Stimulated activated CD8-positive, alpha-beta memory T cell treated with anti-CD3 and anti-CD28 coated beads, Interleukin-7, amount 100 ng/mL, for 4 hours (primary cell): Measurements from ENCODE around the gene PAPSS2.
"Not testable (repeated sequence)": the region's sequence is repeated elsewhere in the genome, so short reads cannot be mapped to it uniquely, and the experiment has no call there.

Experiments
- DNase-seq, 2 donors: peaks; one replicate each; pipeline ENCODE4 v3.0.0-alpha.2; 2020; ENCODE audit warnings: low read depth in 2 of 2

PAPSS2 gene

GRCh38 chr10:87659571-87660483 is at the start of gene PAPSS2:
PAPSS2 (plus strand) TSS chr10:87659878; CDS start chr10:87659982, 104 bp downstream.
- DNase-seq = no peak

- DNase-seq = not testable (repeated sequence)
These were observed 48.3 kb upstream of the PAPSS2 start for GRCh38 chr10:87611341-87611740.

GRCh38 chr10:87612115-87612514 is 47.6 kb upstream of the PAPSS2 start:
- DNase-seq = no peak

- no peak for DNase-seq
These were observed 45.9 kb upstream of the PAPSS2 start for GRCh38 chr10:87613751-87614150.

- DNase-seq = no peak
These were observed 43.8 kb upstream of the PAPSS2 start for GRCh38 chr10:87615856-87616255.

DNA sequence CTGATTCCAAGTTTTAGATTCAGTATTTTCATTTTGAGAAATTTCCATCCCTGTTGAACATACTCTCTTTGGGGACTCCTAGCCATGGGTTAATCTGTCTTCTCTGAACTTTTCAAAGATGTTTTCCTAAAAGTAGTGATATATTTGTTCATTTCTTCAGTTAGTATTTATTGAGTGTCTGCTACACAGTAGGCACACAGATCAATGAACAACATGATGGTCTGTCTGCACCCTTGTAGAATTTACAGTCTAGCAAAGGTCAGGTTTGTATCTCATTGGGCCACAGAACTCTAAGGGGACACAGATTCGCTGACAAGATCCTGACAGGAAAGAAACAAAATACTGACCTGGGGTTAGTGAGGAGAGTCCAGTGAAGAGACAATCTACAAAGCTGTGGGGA is 42.2 kb upstream of the PAPSS2 start:
- no peak for DNase-seq

- DNase-seq = no peak
These were observed 40.9 kb upstream of the PAPSS2 start for GRCh38 chr10:87618566-87619423.

- DNase-seq = no peak
These were observed 40.0 kb upstream of the PAPSS2 start for GRCh38 chr10:87619705-87620104.

GRCh38 chr10:87621440-87621839 is 38.2 kb upstream of the PAPSS2 start:
- not testable (repeated sequence) for DNase-seq

DNA sequence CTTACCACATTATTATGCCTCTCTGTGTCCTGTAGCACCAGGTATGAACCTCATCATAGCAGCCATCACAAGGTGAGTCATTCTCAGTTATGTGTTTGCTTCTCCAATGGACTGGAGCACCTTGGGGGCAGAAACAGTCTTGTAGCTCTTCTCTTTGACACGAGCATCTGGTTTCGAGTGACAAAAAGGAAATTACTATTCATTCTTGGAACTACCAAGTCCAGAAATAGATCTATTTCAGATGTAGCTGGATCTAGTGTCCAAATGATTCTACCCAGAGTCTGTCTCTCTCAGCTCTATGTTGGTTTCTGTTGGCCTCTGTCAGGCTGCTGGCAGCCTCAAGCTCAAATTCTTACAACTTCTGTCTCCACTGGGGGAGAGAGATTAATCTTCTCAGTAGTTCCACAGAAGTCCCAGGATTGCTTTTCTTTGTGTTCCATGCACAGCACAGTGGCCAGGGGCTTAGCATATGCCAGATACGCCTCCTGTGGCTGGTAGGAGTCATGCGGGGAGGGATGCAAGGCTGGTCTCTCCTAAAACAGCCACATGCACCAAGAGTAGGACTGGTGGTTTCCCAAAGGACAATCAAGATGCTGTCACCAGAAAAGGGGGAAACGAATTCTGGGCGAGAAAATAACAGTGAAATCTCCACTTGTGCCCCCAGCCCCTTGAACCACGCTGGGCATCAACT is 37.2 kb upstream of the PAPSS2 start:
- DNase-seq = no peak

DNA sequence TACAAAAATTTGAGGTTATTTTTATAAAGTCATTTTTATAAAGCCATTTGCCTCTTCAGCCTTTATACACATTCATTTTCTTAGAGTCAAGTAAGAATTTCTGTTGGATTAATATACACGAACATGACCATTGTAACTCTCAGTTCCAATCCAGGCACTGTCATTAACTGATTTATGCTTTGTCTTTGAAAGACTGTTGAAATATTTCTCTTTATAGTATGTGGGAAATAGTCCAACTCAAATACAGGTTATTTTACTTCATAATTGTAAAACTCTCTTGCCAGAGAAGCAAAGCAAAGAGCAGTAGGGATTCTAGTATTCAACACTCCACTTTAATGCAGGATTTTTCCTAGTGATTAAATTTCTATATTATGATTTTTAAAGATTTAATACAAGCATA is 36.5 kb upstream of the PAPSS2 start:
- no peak for DNase-seq

DNA sequence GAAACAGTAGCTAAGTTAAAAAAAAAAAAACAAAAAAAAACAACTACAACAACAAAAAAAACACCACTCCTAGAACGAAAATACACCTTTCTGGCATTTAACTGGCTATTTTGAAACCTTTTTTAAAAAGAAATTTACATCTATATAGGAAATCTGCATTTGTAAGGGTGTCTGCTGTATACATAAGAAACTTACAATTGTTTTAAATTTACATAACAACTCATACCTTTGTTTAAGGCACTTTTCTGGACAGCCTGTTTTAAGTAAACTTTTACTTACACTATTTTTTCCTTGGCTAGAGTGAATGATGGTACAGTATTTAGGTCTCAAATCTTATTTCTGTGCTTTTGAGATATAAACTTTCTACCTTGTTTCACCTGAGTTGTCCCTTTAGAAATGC is 34.0 kb upstream of the PAPSS2 start:
- no peak for DNase-seq

GRCh38 chr10:87626422-87626892 is 33.2 kb upstream of the PAPSS2 start:
- DNase-seq = no peak

GRCh38 chr10:87630171-87630570 is 29.5 kb upstream of the PAPSS2 start:
- no peak for DNase-seq

GRCh38 chr10:87632454-87632853 is 27.2 kb upstream of the PAPSS2 start:
- no peak for DNase-seq

- DNase-seq = no peak
These were observed 25.4 kb upstream of the PAPSS2 start for GRCh38 chr10:87634311-87634710.

DNA sequence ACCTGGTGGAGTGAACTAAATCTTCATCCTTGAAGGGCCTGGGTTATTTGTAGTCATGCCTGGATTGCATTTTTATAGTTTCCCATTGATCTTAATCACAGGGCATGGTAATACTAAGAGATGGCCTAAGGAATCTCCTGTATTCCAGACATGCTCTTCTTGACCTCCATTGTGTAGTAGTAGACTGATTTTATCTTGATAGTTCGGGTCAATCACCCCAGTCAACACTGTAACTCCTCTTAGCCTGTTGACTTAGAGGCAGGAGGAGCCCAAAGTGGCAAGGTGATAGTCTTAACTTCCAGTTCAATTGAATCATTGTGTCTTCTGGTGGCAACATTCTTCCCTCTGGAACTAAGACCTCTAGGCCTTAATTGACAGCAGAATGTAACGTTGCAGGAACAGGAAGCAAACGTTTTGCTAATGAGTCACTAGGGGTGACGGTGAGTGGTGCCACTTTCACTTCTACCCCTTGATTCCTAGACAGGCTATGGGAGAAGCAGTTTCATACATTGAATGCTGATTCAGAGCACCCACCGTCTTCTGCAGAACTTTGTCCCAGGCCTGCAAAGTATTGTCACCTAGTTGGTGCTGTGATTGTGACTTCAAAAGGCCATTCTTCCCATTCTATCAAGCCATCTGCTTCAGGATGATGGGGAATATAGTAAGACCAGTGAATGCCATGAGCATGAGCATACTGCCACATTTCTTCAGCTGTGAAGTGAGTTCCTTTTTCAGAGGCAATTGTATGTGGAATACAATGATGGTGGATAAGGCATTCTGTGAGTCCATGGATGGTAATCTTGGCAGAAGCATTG is 24.0 kb upstream of the PAPSS2 start:
- no peak for DNase-seq

DNA sequence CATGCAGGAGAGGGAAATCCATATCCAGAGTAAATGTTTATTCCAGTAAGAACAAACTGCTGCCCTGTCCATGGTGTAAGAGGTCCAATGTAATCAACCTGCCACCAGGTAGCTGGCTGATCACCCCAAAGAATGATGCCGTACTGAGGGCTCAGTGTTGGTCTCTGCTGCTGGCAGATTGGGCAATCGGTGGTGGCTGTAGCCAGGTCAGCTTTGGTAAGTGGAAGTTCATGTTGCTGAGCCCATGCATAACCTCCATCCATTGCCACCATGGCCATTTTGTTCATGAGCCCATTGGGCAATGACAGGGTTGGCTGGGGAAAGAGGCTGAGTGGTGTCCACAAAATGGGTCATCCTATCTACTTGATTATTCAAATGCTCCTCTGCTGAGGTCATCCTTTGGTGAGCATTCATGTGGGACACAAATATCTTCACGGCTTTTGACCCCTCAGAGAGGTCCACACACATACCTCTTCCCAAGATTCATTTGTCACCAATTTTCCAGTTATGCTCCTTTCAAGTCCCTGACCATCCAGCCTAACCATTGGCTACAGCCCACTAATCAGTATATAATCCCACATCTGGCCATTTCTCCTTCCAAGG is 23.3 kb upstream of the PAPSS2 start:
- DNase-seq = no peak

GRCh38 chr10:87639493-87639892 is 20.2 kb upstream of the PAPSS2 start:
- DNase-seq = no peak

- no peak for DNase-seq
These were observed 19.6 kb upstream of the PAPSS2 start for GRCh38 chr10:87640043-87640442.

GRCh38 chr10:87642486-87642885 is 17.2 kb upstream of the PAPSS2 start:
- DNase-seq = no peak
